ENCODE data around the gene CEP152.

- no peak for TF ChIP-seq POLR2A (IDR thresholded peaks at IDR 0.05; ENCODE audit: low read depth)
- TF ChIP-seq, protein P1, sequence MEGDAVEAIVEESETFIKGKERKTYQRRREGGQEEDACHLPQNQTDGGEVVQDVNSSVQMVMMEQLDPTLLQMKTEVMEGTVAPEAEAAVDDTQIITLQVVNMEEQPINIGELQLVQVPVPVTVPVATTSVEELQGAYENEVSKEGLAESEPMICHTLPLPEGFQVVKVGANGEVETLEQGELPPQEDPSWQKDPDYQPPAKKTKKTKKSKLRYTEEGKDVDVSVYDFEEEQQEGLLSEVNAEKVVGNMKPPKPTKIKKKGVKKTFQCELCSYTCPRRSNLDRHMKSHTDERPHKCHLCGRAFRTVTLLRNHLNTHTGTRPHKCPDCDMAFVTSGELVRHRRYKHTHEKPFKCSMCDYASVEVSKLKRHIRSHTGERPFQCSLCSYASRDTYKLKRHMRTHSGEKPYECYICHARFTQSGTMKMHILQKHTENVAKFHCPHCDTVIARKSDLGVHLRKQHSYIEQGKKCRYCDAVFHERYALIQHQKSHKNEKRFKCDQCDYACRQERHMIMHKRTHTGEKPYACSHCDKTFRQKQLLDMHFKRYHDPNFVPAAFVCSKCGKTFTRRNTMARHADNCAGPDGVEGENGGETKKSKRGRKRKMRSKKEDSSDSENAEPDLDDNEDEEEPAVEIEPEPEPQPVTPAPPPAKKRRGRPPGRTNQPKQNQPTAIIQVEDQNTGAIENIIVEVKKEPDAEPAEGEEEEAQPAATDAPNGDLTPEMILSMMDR (IDR thresholded peaks at IDR 0.05): no peak
- TF ChIP-seq EP300 (IDR thresholded peaks at IDR 0.05): no peak
- TF ChIP-seq POLR2AphosphoS5 (IDR thresholded peaks at IDR 0.05): no peak
Measured at GRCh38 chr15:48792408-48792807, 18.5 kb downstream of the CEP152 start.

Measured in esophagus muscularis mucosa (tissue), 4 donors.